Suprapubic skin (tissue), 4 donors: ENCODE results near the gene PDE3A. TPM values are rescaled to one million over a fixed set of nuclear protein-coding genes. Genes with fewer than 3 reads are reported as not detected.

ENCODE experiments used
- DNase-seq, 2 donors: peaks; one replicate each; pipeline ENCODE4 v3.0.0-alpha.2; 2019; ENCODE audit warnings: low spot score in 2 of 2
- H3K27ac ChIP-seq: fragments of 200-600 bp; sonication (generic); one replicate; pipeline ENCODE4 v1.5.1; 2019
- H3K27me3 ChIP-seq: fragments of 200-600 bp; sonication (generic); one replicate; pipeline ENCODE4 v1.5.1; 2019
- H3K36me3 ChIP-seq: fragments of 200-600 bp; sonication (generic); one replicate; pipeline ENCODE4 v1.5.1; 2019
- H3K4me1 ChIP-seq: fragments of 200-600 bp; sonication (generic); one replicate; pipeline ENCODE4 v1.5.1; 2019
- H3K4me3 ChIP-seq: fragments of 200-600 bp; sonication (generic); one replicate; pipeline ENCODE4 v1.5.1; 2019; ENCODE audit warnings: mild to moderate bottlenecking
- H3K9me3 ChIP-seq: fragments of 200-600 bp; sonication (generic); one replicate; pipeline ENCODE4 v1.5.1; 2019
- CTCF ChIP-seq, 2 donors: fragments of 200-600 bp in 1 of 2; fragments of 450-650 bp in 1 of 2; sonication (generic) in 1 of 2; IDR thresholded peaks; one replicate each; pipeline ENCODE4 v1.5.1; 2016 to 2019; ENCODE audit warnings: antibody characterized with exemption in 2 of 2, mild to moderate bottlenecking in 1 of 2, moderate library complexity in 1 of 2
- EP300 ChIP-seq: sonication (generic); formaldehyde crosslinking; IDR thresholded peaks from one replicate; pipeline ENCODE4 v1.6.1; 2017; ENCODE audit warnings: antibody characterized with exemption
- POLR2A ChIP-seq, 2 donors: fragments of 450-650 bp; IDR thresholded peaks; one replicate each; pipeline ENCODE4 v1.6.1; 2017; ENCODE audit warnings: antibody characterized with exemption in 2 of 2, mild to moderate bottlenecking in 2 of 2, moderate library complexity in 2 of 2
- POLR2AphosphoS5 ChIP-seq, 3 donors: sonication (generic); formaldehyde crosslinking; IDR thresholded peaks; one replicate each; pipeline ENCODE4 v1.6.1; 2017; ENCODE audit warnings: antibody characterized with exemption in 3 of 3
- WGBS: methylation state at CpG from one replicate; pipeline ENCODE4 v1.1.5; 2018; 5-methylcytosine and 5-hydroxymethylcytosine counted together
- total RNA-seq, 4 donors: library from RNA; depleted of rRNA; stranded (reverse); fragments of >200 nt; gene quantifications; one replicate each; pipeline ENCODE4 v1.1.0, GENCODE V29; 2016

The PDE3A gene
- total RNA-seq, 4 donors from 2014 or later = 0.79 to 3.4 (median 1.4) TPM

- no peak overlapping the region for H3K27ac ChIP-seq
- H3K27me3 ChIP-seq = no peaks in the 10 kb centered on the region
- no peaks in the 10 kb centered on the region for H3K4me1 ChIP-seq
- TF ChIP-seq POLR2A (IDR thresholded peaks at IDR 0.05) (no peak), EP300 (no peak), POLR2AphosphoS5 (IDR thresholded peaks at IDR 0.05) (no peak), CTCF (IDR thresholded peaks at IDR 0.05) (no peak)
- no peak for DNase-seq
- H3K9me3 ChIP-seq = no peaks in the 10 kb centered on the region
- WGBS = 89% methylated on average over 3 of the region's 3 CpGs
- no peaks in the 10 kb centered on the region for H3K36me3 ChIP-seq
- H3K4me3 ChIP-seq = no peak overlapping the region
Measured at GRCh38 chr12:20360407-20360806, 7.9 kb upstream of the PDE3A start.

- TF ChIP-seq CTCF (IDR thresholded peaks at IDR 0.05) (no peak), POLR2AphosphoS5 (IDR thresholded peaks at IDR 0.05) (no peak), POLR2A (IDR thresholded peaks at IDR 0.05) (no peak), EP300 (no peak)
- Histone ChIP-seq H3K9me3 (no peaks in the 10 kb centered on the region), H3K36me3 (no peaks in the 10 kb centered on the region), H3K4me1 (no peaks in the 10 kb centered on the region), H3K27me3 (no peaks in the 10 kb centered on the region), H3K27ac (no peak overlapping the region), H3K4me3 (no peak overlapping the region)
- 92% methylated on average over 3 of the region's 3 CpGs for WGBS
- no peak for DNase-seq
Measured at GRCh38 chr12:20361416-20361815, 6.9 kb upstream of the PDE3A start.

- Histone ChIP-seq H3K4me1 (peaks cover 5% of the 10 kb centered on the region), H3K4me3 (no peak overlapping the region), H3K27ac (no peak overlapping the region), H3K9me3 (no peaks in the 10 kb centered on the region), H3K36me3 (no peaks in the 10 kb centered on the region), H3K27me3 (peaks cover 4% of the 10 kb centered on the region)
- 80% methylated on average over 4 of the region's 4 CpGs for WGBS
- TF ChIP-seq CTCF (IDR thresholded peaks at IDR 0.05) = no peak
- no peak for TF ChIP-seq POLR2AphosphoS5 (IDR thresholded peaks at IDR 0.05)
- TF ChIP-seq EP300 = no peak
- TF ChIP-seq POLR2A (IDR thresholded peaks at IDR 0.05) = no peak
- no peak for DNase-seq
Measured at GRCh38 chr12:20364501-20364900, 3.8 kb upstream of the PDE3A start.

- H3K4me3 ChIP-seq = no peak overlapping the region
- TF ChIP-seq CTCF (IDR thresholded peaks at IDR 0.05) (no peak), POLR2AphosphoS5 (IDR thresholded peaks at IDR 0.05) (no peak), POLR2A (IDR thresholded peaks at IDR 0.05) (no peak), EP300 (no peak)
- no peaks in the 10 kb centered on the region for H3K9me3 ChIP-seq
- no peak for DNase-seq
- WGBS = 88% methylated on average over 2 of the region's 2 CpGs
- no peaks in the 10 kb centered on the region for H3K36me3 ChIP-seq
- H3K27ac ChIP-seq = no peak overlapping the region
- H3K4me1 ChIP-seq = peaks cover 13% of the 10 kb centered on the region
- H3K27me3 ChIP-seq = peaks cover 19% of the 10 kb centered on the region
Measured at GRCh38 chr12:20366776-20367409, 1.4 kb upstream of the PDE3A start.

- DNase-seq = no peak
- H3K9me3 ChIP-seq = no peaks in the 10 kb centered on the region
- H3K27me3 ChIP-seq = peaks cover 19% of the 10 kb centered on the region
- no peaks in the 10 kb centered on the region for H3K36me3 ChIP-seq
- H3K4me3 ChIP-seq = peak overlapping the region; percentile 68
- WGBS = 25% methylated on average over 3 of the region's 3 CpGs
- no peak overlapping the region for H3K27ac ChIP-seq
- peaks cover 13% of the 10 kb centered on the region for H3K4me1 ChIP-seq
- TF ChIP-seq EP300 (no peak), POLR2AphosphoS5 (IDR thresholded peaks at IDR 0.05) (no peak), CTCF (IDR thresholded peaks at IDR 0.05) (no peak), POLR2A (IDR thresholded peaks at IDR 0.05) (no peak)
Measured at GRCh38 chr12:20367583-20368113, 689 bp upstream of the PDE3A start.
